GM19328 (cell line): Measurements from ENCODE around the gene TFAP2A.
A peak's percentile ranks its signal among the peaks of the same experiment; 100 is the strongest.

Experiments used
- ATAC-seq: cut with Tn5 transposase; IDR thresholded peaks from one replicate; pipeline ENCODE4 v1.9.1; 2021; ENCODE audit warnings: mild to moderate bottlenecking, moderate library complexity; ENCODE audit not compliant: unreplicated experiment

Gene TFAP2A

GRCh38 chr6:10426781-10427279 lies 12.0 kb upstream of the TFAP2A start:
- no peak for ATAC-seq

- ATAC-seq = peak; percentile 53
These were observed 11.3 kb upstream of the TFAP2A start for GRCh38 chr6:10425975-10426780.

GRCh38 chr6:10425176-10425974 lies 10.5 kb upstream of the TFAP2A start:
- no peak for ATAC-seq

GRCh38 chr6:10424040-10424439 lies 9.2 kb upstream of the TFAP2A start:
- ATAC-seq = no peak

GRCh38 chr6:10422737-10423034 lies 7.8 kb upstream of the TFAP2A start:
- ATAC-seq = no peak

- ATAC-seq = no peak
These were observed 7.3 kb upstream of the TFAP2A start for GRCh38 chr6:10421921-10422736.

- no peak for ATAC-seq
These were observed 6.5 kb upstream of the TFAP2A start for GRCh38 chr6:10421158-10421920.

GRCh38 chr6:10420546-10421157 lies 5.8 kb upstream of the TFAP2A start:
- ATAC-seq = no peak

- no peak for ATAC-seq
These were observed 5.1 kb upstream of the TFAP2A start for GRCh38 chr6:10419749-10420545.

- ATAC-seq = no peak
These were observed 4.2 kb upstream of the TFAP2A start for GRCh38 chr6:10418862-10419748.

GRCh38 chr6:10418361-10418861 lies 3.5 kb upstream of the TFAP2A start:
- no peak for ATAC-seq

- ATAC-seq = no peak
These were observed 2.8 kb upstream of the TFAP2A start for GRCh38 chr6:10417681-10418104.

GRCh38 chr6:10416863-10417641 lies 2.2 kb upstream of the TFAP2A start:
- ATAC-seq = no peak

- ATAC-seq = no peak
These were observed 1.6 kb upstream of the TFAP2A start for GRCh38 chr6:10416516-10416862.

- no peak for ATAC-seq
These were observed 975 bp upstream of the TFAP2A start for GRCh38 chr6:10415617-10416480.
